Glomerular endothelial cell (primary cell): ENCODE results near the gene PRKCA. TPM values are rescaled to one million over a fixed set of nuclear protein-coding genes. Genes with fewer than 3 reads are reported as not detected.

Experiments used
- DNase-seq: peaks from one replicate; pipeline ENCODE4 v3.0.0-alpha.2; 2011; ENCODE audit warnings: low read depth, low spot score; ENCODE audit errors: extremely low read depth
- total RNA-seq: library from RNA; depleted of rRNA; stranded (reverse); fragments of >200 nt; gene quantifications from 2 replicates; pipeline ENCODE4 v1.2.3, GENCODE V29; 2015

The PRKCA gene
- total RNA-seq, 1 donor from 2014 or later = 18.4 TPM

GRCh38 chr17:66506641-66507040 lies 204.2 kb downstream of the PRKCA start:
- no peak for DNase-seq

- no peak for DNase-seq
These were observed 204.9 kb downstream of the PRKCA start for GRCh38 chr17:66507103-66507923.

DNA sequence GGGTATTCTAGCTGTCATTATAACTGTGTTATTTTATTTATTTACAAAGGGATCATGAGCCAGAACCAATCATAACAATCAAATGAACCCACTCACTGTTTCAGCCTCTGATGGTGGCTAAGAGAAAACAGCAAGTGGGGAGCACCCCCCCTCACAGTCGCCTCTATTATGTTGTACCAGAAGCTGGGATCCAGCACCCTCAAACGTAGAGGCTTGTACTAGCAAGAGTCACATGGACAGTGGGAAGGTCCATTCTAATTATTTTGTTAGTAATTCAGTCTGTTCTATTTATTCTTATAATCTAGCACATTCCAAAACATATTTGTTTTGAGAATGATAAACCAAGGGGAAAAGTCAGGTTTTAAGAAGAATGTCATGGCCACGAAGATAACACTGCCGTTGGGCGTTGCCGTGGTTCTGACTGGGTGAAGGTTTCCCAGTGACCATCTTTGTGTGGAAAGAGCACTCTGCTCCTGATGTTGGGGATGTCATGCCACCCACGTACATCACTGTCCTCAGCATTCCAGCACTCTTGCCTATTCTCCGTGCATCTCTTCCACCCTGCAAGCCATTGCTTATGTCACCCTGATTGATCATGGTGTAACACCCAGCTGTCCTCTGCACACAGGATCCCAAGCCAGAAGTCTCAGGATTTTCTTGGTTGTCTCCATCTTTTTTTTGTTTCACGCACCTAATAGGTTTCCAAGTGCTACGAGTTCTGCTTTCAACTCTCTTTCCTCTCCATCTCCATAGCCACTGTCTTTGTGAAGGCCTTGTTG lies 205.8 kb downstream of the PRKCA start:
- DNase-seq = no peak

DNA sequence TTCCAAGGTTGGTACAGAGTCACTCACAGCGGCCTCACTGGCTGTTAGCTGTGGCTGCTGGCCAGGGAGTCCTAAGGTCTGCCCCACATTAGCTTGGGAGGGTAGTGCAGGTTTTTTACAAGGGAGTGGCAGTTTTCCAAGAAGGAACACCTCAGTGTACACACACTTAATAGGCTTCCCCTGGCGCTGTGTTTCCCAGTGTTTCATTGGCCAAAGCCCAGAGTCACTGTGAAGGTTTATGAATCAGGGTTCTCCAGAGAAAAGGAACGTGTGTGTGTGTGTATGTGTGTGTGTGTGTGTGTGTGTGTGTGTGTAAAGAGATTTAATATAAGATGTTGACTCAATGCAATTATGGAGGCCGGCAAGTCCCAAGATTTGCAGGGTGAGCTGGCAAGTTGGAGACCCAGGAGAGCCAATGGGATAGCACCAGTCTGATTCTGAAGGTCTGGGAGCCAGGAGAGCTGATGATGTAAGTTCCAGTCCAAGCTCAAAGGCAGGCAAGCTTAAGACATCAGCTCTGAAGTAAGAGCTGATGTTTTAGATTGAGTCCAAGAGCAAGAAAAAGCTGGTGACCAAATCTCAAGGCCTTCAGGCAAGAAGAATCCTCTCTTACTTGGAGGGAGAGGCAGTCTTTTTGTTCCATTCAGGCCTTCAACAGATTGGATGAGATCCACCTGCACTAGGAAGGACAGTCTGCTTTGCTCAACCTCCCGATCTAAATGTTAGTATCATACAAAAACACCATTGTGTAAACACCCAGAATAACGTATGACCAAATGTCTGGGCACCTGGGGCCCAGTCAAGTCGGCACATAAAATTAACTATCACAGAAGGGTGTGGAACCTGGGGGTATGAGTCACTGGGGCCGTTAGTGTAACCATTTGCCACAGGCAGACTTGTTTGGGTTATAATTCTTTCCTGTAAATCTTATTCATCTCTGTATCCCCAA lies 206.8 kb downstream of the PRKCA start:
- DNase-seq = no peak

DNA sequence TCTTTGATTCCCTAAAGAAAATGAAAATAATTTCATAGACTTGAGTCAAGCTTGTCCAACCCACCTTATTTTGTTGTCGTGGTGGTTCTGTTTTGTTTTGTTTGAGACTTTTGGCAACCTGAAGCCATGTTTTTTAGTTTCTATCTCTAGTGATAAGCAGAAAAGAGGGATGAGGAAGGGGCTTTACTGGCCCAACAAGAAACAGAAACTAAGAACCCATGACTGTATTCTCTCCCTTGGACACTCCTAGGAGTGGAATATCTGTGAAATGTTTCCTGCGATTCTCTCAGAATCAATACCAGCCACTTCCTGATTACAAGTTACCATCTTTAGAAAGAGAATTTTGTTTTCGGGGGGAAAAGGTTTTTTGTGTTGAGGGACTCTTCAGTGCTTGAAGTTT lies 207.5 kb downstream of the PRKCA start:
- DNase-seq = no peak

DNA sequence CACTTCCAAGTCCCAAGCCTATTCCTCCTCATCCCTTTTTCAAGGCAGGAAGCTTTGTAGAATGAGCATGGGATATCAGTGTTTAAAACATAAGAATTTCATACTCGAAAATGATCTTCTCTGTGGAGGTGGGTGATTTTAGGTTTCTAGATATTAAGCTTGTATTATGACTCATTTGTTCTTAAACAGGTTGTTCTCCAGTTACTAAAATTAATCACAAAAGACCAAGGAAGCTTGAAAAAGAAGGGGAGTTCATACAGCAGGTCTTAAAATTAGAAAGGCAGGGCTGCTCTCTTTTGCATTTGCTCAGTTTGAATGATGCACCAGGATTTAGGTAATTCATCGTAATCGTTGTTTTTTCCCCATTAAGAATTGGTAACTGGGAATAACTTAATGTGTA lies 208.7 kb downstream of the PRKCA start:
- DNase-seq = no peak

- no peak for DNase-seq
These were observed 211.9 kb downstream of the PRKCA start for GRCh38 chr17:66514227-66514806.

DNA sequence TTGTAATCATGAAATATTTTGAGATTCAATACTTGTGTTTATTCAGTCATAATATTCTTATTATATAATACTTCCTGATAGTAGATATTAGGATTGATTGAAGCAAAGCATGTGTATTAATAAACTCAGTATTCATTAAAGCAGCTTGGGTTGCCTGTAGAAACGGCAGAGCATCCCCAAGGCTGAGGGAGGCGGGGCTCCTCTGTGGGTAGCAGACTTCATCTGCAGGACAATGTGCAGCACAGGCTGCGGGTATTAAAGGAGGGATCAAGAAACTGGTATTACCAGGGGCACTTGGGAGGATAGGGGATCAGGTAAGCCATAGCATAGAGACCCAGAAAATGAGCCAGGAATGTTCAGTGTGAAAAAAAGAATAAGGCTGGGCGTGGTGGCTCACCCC lies 213.6 kb downstream of the PRKCA start:
- no peak for DNase-seq

DNA sequence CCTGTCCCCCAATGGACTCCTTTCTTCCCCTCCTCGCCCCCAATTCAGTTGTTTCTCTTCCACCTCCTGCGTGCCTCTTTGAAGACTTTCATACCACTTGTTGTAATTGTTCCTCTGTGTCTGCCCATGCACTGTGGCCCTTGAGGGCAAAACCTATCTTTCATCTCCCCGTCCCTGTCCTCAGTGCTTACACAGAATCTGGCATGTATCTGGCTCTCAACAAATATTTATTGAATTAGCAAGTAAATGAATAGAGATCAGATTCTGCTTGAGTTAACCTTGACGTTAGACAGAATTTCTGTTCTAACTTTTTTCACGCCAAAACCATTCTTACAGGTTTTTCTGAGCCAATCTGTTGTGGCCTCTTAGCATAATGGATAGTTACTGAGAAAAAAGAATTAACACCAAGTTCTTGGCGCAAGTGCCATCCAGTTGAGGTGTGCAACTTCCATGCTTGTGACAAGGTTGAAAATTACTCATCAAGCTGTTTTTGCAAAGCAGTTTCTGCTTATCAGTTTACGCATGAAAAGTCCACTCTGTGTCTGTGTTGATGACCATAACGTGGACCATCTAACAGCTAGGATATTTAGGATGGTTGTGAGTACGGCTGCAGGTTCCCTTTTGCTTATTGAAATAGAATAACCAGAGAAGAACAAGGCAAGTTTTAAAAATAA lies 215.1 kb downstream of the PRKCA start:
- no peak for DNase-seq

DNA sequence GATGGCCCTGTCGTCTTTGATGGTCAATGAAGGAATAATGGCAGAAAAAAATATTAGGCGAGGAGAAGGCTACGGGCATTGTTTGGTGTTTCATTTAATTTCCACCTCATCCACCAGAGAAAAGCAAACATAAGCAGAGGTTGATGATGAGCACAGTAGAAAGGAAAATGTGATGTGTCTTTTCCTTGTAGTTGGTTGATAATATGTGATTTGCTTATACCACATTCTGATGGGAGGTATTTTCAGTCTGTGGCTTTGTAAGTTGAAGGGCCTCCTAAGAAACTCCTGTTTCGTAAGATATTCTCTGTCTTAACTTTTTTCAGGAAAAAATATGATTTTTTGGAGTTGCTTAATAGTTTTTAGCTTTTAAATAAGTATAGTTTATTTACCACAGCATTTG lies 215.7 kb downstream of the PRKCA start:
- DNase-seq = no peak

- DNase-seq = no peak
These were observed 216.3 kb downstream of the PRKCA start for GRCh38 chr17:66518677-66519076.

- DNase-seq = no peak
These were observed 216.7 kb downstream of the PRKCA start for GRCh38 chr17:66519154-66519553.

DNA sequence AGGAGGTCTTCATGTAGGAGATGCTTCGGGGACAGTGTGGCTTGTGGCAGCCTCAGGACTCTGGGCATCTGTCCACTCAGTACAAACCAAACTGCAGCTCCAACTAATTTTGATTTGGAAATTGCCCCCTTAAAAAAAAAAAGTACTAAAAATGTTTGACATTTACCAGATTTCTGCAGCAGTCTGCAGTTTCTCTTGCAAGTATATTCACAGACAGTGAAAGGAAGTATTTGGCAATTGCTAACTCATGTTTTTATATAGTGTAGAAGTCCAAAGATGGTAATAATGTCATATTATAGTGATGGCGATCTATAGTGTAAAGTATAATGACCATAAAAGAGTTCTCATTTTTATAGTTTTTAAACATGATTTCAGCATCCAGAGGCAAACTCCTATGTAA lies 218.6 kb downstream of the PRKCA start:
- no peak for DNase-seq

DNA sequence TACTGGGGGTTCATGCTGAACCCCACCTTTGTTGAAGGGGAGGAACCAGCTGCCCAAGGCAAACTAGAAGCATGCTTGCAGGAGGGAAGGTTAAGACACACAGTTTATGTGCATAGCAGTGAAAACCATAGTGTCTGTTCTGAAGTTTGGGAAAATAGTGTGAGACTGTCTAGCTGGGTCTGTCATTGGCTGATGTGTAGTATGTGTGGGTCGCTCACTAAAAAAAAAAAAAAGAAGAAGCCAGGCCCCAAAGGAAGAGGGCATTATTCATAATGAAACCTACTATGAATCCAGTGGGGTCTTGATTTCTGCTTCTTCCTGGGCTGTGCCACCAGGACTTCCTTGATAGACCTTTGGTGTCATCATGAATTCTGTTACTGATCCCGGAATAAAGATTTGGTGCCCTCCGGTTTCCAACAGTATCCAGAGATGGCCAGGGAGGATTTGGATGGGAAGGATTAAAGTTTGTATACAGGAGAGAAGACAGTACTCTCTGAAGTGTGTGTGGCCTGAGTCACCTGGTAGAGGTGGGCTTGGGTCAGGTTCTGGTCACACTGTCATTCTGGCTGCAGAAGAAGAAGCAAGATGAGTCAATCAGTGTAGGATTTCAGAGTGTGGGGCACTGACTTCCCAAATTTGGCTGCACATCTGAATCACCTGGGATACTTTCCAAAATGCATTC lies 220.3 kb downstream of the PRKCA start:
- no peak for DNase-seq

DNA sequence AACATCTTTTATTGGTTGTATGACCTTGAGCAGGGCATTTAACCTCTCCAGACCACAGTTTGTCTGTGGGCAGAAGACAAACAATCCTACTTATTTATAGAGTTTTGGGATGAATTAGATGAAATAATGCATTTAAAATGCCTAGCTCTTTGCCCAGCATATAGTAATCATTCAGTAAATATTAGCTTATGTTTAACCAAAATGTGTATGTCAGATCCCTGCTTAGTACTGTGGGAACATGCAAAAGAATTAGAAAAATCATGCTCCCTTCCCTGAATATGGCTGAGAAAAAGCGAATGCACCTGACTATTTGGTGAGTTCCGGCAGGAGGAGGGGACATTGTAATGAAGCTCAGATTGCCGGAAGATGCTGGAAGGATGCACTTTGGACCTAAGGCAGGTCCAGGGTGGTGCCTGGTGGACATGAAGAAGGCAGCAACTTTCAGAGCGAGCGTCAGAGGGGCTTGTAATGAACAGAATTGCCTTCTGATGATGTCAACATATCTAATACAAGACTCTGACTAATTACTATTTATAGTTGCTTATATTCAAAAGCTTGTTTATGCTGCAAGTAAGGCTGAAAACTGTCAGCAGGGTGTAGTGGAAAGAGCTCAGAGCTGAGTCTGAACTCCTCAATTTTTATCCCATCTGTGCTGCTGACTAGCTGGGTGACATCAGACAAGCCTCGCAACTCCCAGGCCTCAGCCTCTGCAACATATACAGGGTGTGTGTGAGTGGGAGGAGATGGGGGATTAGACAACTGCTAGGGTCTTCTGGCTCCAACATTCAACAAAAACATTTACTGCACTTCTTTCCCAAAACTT lies 221.2 kb downstream of the PRKCA start:
- no peak for DNase-seq

- no peak for DNase-seq
These were observed 222.5 kb downstream of the PRKCA start for GRCh38 chr17:66524877-66525276.

GRCh38 chr17:66525338-66525737 lies 222.9 kb downstream of the PRKCA start:
- no peak for DNase-seq

- DNase-seq = no peak
These were observed 224.4 kb downstream of the PRKCA start for GRCh38 chr17:66526827-66527226.

GRCh38 chr17:66527335-66527734 lies 224.9 kb downstream of the PRKCA start:
- no peak for DNase-seq
